ENCODE data around the gene GBX1.
A peak's percentile ranks its signal among the peaks of the same experiment; 100 is the strongest.

Gene GBX1

DNA sequence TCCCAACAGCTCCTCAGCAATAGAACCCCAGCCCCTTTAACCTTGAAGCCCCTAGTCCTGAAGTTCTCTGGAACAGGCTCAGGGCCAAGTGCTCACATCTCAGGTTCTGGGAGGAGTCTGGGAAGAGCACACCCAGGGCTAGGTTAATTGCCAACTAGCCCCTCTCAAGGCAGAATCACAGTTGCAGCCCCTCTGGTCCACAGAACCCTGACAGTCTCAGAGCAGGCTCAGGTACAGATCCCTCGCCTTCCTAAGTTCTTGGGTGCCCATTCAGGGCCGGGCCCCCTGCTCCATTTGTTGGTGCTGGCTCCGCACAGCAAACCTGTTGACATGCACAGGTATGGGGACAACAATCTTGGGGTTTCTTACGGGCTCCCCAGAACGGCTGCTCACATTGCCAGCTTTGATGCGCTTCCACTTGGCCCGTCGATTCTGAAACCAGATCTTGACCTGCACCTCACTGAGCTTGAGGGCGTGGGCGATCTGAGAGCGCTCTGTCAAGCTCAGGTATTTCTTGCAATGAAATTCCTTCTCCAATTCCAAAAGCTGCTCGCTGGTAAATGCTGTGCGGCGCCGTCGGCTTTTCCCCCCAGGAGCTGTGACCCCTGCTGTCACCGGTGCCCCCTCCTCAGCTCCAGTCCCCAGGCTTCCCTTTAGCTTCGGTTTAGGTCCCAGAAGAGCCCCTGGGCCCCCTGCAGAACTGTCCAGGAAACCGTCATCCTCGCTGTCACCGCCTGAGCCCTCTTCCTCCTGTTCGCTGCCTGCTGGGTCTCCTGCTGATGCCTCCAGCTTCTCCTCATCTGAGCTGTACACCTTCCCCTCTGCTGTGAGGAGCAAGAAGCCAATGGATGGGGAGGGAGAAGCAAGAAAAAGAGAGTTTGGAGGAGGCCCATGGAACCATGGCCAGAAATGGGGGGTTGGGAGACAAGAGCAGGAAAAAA lies 18.9 kb downstream of the GBX1 start:
- ChIA-PET POLR2A (ENCODE audit: low non-redundant PET) (no interaction called here), CTCF (interaction anchor here (1.0 kb wide), 1 partner anchor 25 kb away, joined by 3 read pairs; no protein-coding TSS in a partner anchor)
- TF ChIP-seq, protein P1, sequence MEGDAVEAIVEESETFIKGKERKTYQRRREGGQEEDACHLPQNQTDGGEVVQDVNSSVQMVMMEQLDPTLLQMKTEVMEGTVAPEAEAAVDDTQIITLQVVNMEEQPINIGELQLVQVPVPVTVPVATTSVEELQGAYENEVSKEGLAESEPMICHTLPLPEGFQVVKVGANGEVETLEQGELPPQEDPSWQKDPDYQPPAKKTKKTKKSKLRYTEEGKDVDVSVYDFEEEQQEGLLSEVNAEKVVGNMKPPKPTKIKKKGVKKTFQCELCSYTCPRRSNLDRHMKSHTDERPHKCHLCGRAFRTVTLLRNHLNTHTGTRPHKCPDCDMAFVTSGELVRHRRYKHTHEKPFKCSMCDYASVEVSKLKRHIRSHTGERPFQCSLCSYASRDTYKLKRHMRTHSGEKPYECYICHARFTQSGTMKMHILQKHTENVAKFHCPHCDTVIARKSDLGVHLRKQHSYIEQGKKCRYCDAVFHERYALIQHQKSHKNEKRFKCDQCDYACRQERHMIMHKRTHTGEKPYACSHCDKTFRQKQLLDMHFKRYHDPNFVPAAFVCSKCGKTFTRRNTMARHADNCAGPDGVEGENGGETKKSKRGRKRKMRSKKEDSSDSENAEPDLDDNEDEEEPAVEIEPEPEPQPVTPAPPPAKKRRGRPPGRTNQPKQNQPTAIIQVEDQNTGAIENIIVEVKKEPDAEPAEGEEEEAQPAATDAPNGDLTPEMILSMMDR (conservative IDR thresholded peaks at IDR 0.05; ENCODE audit: low read depth) = no peak
- DNase-seq (ENCODE audit: low spot score) = no peak
- no peak overlapping the region for H3K27ac ChIP-seq

DNA sequence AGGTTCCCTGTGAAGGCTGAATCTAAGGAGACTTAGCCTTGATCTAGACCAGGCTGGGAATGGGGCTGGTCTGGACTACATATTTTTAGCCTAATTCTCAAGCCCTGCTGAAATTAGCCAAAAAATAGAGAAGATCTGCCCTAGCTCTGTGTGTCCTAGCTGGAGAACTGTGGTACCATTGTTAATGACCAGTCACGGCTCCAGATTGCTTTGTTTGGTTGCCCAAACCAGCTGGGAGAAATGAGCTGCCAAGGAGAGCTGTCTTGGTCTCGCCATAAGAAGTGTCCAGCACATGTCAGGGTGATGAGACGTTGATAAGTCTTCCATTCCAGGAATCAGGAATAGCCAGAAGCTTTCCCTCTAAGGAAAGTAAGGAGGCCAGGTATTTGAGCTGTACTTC lies 20.7 kb downstream of the GBX1 start:
- TF ChIP-seq, protein P1 (conservative IDR thresholded peaks at IDR 0.05; ENCODE audit: low read depth) = no peak
- no peak overlapping the region for H3K27ac ChIP-seq
- ChIA-PET CTCF (interaction anchor here (0.6 to 1.0 kb wide), 2 partner anchors 23 to 64 kb away, joined by 4 read pairs; no protein-coding TSS in a partner anchor), POLR2A (ENCODE audit: low non-redundant PET) (no interaction called here)
- DNase-seq (ENCODE audit: low spot score) = no peak

DNA sequence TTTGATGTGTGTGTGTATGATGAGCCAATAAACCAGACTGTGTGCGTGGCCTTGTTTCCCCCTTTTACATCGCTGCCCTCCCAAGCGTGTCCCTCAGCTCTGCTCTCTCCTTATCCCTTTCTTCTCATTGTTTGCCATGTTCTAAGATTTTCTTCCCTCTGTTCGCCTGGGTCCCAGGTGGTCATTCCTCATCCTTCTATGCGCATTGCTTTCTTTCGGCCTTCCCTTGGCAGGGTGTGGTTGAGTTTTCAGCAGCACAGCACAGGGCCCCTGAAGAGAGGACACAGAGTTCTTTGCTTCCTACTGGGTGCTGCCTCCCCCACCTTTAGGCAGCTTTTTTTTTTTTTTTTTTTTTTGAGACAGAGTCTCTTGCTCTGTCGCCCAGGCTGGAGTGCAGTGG lies 23.1 kb downstream of the GBX1 start:
- ChIA-PET POLR2A (ENCODE audit: low non-redundant PET) (no interaction called here), CTCF (no interaction called here)
- TF ChIP-seq, protein P1 (conservative IDR thresholded peaks at IDR 0.05; ENCODE audit: low read depth) = no peak
- no peak for DNase-seq (ENCODE audit: low spot score)
- peak overlapping the region; percentile 12; the same call in 1 of the 2 replicates for H3K27ac ChIP-seq

DNA sequence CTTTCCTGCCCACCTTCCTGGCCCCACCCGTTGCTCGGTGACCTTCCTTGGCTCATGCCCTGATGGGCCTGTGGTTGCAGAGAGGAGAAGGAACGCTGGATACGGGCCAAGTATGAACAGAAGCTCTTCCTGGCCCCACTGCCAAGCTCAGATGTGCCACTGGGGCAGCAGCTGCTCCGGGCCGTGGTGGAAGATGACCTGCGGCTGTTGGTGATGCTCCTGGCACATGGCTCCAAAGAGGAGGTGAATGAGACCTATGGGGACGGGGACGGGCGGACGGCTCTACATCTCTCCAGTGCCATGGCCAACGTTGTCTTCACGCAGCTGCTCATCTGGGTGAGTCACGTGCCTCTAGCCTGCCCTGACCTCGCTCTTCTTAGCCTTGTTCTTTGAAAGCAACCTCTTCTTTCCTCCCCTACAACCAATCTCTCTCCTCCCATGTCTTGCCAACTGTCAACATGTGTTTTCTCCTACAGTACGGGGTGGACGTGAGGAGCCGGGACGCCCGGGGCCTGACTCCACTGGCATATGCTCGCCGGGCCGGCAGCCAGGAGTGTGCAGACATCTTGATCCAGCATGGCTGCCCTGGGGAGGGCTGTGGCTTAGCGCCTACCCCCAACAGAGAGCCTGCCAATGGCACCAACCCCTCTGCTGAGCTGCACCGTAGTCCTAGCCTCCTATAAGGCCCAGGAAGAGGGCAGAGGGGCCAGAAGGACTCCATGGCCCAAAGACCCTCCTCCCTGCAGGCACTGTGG lies 24.1 kb downstream of the GBX1 start:
- TF ChIP-seq, protein P1 (conservative IDR thresholded peaks at IDR 0.05; ENCODE audit: low read depth) = no peak
- ChIA-PET POLR2A (ENCODE audit: low non-redundant PET) (no interaction called here), CTCF (no interaction called here)
- DNase-seq (ENCODE audit: low spot score) = no peak
- no peak overlapping the region; the same call in 1 of the 2 replicates for H3K27ac ChIP-seq

DNA sequence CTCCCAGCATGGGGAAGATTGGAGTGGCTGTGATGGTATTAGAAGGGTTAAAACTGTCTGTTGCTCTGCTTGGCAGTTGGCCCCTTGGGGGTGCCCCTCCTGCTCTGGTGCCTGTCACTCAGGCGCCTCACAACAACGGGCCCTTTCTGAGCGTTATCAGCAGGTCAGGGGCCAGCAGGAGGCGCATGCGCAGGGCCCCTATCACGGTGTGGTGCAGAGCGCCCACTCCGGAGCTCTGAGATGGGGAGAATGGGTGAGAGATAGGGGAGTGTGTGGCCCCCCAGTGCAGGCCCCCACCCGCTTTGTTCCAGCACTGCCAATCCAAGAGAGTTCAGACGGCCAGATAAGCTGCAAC lies 24.8 kb downstream of the GBX1 start:
- DNase-seq (ENCODE audit: low spot score) = no peak
- H3K27ac ChIP-seq = no peak overlapping the region
- TF ChIP-seq, protein P1 (conservative IDR thresholded peaks at IDR 0.05; ENCODE audit: low read depth) = no peak
- POLR2A ChIA-PET (ENCODE audit: low non-redundant PET) = no interaction called here
- CTCF ChIA-PET = no interaction called here

DNA sequence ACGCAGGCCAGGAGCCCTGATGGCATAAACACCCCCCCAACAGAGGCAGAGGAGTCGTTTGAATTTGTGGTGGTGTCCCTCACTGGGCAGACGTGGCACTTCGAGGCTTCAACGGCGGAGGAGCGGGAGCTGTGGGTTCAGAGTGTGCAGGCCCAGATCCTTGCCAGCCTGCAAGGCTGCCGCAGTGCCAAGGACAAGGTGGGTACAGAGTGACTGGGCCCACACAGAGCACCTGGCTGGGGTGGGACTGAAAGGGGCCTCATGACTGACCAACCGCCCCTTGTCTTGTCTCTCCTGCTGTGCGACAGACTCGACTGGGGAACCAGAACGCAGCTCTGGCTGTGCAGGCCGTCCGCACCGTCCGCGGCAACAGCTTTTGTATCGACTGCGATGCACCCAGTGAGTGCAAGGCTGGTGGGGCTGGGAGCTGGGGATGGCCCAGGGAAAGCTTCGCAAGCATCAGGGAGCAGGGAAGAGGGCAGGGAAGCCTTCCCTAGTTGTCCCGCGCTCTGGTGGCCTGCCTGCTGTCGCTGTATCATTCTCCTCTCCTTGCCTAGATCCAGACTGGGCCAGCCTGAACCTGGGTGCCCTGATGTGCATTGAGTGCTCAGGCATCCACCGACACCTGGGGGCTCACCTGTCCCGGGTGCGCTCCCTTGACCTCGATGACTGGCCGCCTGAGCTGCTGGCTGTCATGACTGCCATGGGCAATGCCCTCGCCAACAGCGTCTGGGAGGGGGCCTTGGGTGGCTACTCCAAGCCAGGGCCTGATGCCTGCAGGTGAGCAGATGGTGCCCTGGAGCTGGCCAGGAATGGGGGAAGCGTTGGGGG lies 25.4 kb downstream of the GBX1 start:
- TF ChIP-seq, protein P1 (conservative IDR thresholded peaks at IDR 0.05; ENCODE audit: low read depth) = no peak
- ChIA-PET CTCF (interaction anchor here (0.6 to 0.7 kb wide), 2 partner anchors 10 to 31 kb away, joined by 3 to 6 read pairs; no protein-coding TSS in a partner anchor), POLR2A (ENCODE audit: low non-redundant PET) (no interaction called here)
- H3K27ac ChIP-seq = no peak overlapping the region
- no peak for DNase-seq (ENCODE audit: low spot score)

Measured in RWPE1 (cell line).